OCI-LY7 (cell line): ENCODE measurements around the gene ASH1L. TPM values are rescaled to one million over a fixed set of nuclear protein-coding genes. Genes with fewer than 3 reads are reported as not detected.

Source experiments
- BruUV-seq: library from RNA; stranded (reverse); fragments of 400-500 nt; replicated peaks from 2 replicates; lab custom pipeline; 2021; lab: Mats Ljungman, UMichigan
- CTCF ChIA-PET: fragments of 300-600 bp; sonication (Branson Sonifier 250); formaldehyde crosslinking; loops from one replicate; lab custom pipeline; 2022; ENCODE audit warnings: antibody characterized with exemption; ENCODE audit not compliant: unreplicated experiment; lab: Charles Lee
- POLR2A ChIA-PET: fragments of 300-600 bp; sonication (Branson Sonifier 250); formaldehyde crosslinking; loops from one replicate; lab custom pipeline; 2022; ENCODE audit warnings: antibody characterized with exemption; lab: Charles Lee
- DNase-seq: peaks from one replicate; pipeline ENCODE4 v3.0.0-alpha.2; 2015; ENCODE audit warnings: low spot score
- H2AFZ ChIP-seq: fragments of 200-600 bp; sonication (generic), shearing (Covaris generic); 2 replicates; pipeline ENCODE4 v1.6.1; 2014; ENCODE audit warnings: mild to moderate bottlenecking, antibody characterized with exemption, low read length, moderate library complexity
- H3K27ac ChIP-seq: fragments of 200-600 bp; sonication (generic); 2 replicates; pipeline ENCODE4 v1.5.1; 2014; ENCODE audit warnings: mixed run types, low read depth, mild to moderate bottlenecking, moderate library complexity, low read length, inconsistent platforms; ENCODE audit not compliant: poor library complexity, severe bottlenecking
- H3K36me3 ChIP-seq: fragments of 200-600 bp; sonication (generic); 2 replicates; pipeline ENCODE4 v1.6.1; 2014; ENCODE audit warnings: mild to moderate bottlenecking, antibody characterized with exemption, low read length, moderate library complexity, mixed read lengths; ENCODE audit not compliant: insufficient read depth
- H3K4me1 ChIP-seq: fragments of 200-600 bp; sonication (generic); 2 replicates; pipeline ENCODE4 v1.5.1; 2014; ENCODE audit warnings: mild to moderate bottlenecking, low read length; ENCODE audit not compliant: insufficient read depth, poor library complexity, severe bottlenecking
- H3K4me2 ChIP-seq: fragments of 200-600 bp; sonication (generic); 2 replicates; pipeline ENCODE4 v1.6.1; 2014; ENCODE audit warnings: mild to moderate bottlenecking, low read length
- H3K4me3 ChIP-seq: fragments of 200-600 bp; sonication (generic); 2 replicates; pipeline ENCODE4 v1.5.1; 2014; ENCODE audit warnings: mild to moderate bottlenecking, low read depth, low read length; ENCODE audit not compliant: poor library complexity, severe bottlenecking
- H3K79me2 ChIP-seq: fragments of 200-600 bp; sonication (generic); 2 replicates; pipeline ENCODE4 v1.6.1; 2016; ENCODE audit warnings: low read depth, mild to moderate bottlenecking, low read length, moderate library complexity, mixed read lengths; ENCODE audit not compliant: insufficient read depth
- H3K9me2 ChIP-seq: fragments of 200-600 bp; sonication (generic); 2 replicates; pipeline ENCODE4 v1.6.1; 2016; ENCODE audit warnings: mild to moderate bottlenecking, low read length, mixed read lengths; ENCODE audit not compliant: insufficient read depth
- H3K9me3 ChIP-seq: fragments of 200-600 bp; sonication (generic); 2 replicates; pipeline ENCODE4 v1.6.1; 2014; ENCODE audit warnings: mild to moderate bottlenecking, mixed run types, low read length, mixed read lengths
- H4K20me1 ChIP-seq: fragments of 200-600 bp; sonication (generic); 2 replicates; pipeline ENCODE4 v1.6.1; 2014; ENCODE audit warnings: mild to moderate bottlenecking, antibody characterized with exemption, low read length, moderate library complexity, mixed read lengths; ENCODE audit not compliant: insufficient read depth
- CTCF ChIP-seq: fragments of 200-600 bp; sonication (generic); conservative IDR thresholded peaks from 2 replicates; pipeline ENCODE4 v1.5.1; 2014; ENCODE audit warnings: mild to moderate bottlenecking, antibody characterized with exemption, low read length, moderate library complexity, mixed read lengths
- EZH2phosphoT487 ChIP-seq: fragments of 200-600 bp; sonication (generic); IDR thresholded peaks from 2 replicates; pipeline ENCODE4 v1.6.1; 2018; ENCODE audit warnings: low read depth, borderline replicate concordance, mild to moderate bottlenecking, mixed run types, antibody characterized with exemption, low read length, moderate library complexity, mixed read lengths
- intact Hi-C: fragments of 100-400 bp; cut with micrococcal nuclease; formaldehyde crosslinking; loops from one replicate; pipeline ENCODE4 v1.10.0; 2022; ENCODE audit not compliant: unreplicated experiment
- total RNA-seq, 2 experiments: library from RNA; depleted of rRNA in 1 of 2; stranded (reverse); fragments of >200 nt in 1 of 2; shearing (Covaris generic) in 1 of 2; gene quantifications; 2 replicates each; pipeline ENCODE4 v1.2.3, GENCODE V29; 2014 to 2022

The ASH1L gene
- total RNA-seq, 2 experiments from 2014 or later, result 33.2 to 49.6 TPM

- ChIA-PET CTCF (no interaction called here), POLR2A (no interaction called here)
- DNase-seq, result no peak
- peaks cover 54% of the 10 kb centered on the region for H3K36me3 ChIP-seq
- no peak overlapping the region for H2AFZ ChIP-seq
- TF ChIP-seq CTCF, result no peak
- no peak for TF ChIP-seq EZH2phosphoT487
- intact Hi-C loops, result loop anchor here (5.0 kb wide), 1 partner anchor 143 kb away; no protein-coding TSS in a partner anchor
- no peaks in the 10 kb centered on the region for H3K9me2 ChIP-seq
- no peak overlapping the region for H3K4me3 ChIP-seq
- H3K4me2 ChIP-seq, result no peak overlapping the region; the same call in 1 of the 2 replicates
- no peak overlapping the region for H3K27ac ChIP-seq
- no peaks in the 10 kb centered on the region; the same call in 1 of the 2 replicates for H4K20me1 ChIP-seq
- no TSS peak for BruUV-seq
- H3K79me2 ChIP-seq, result no peaks in the 10 kb centered on the region
- H3K4me1 ChIP-seq, result peaks cover 27% of the 10 kb centered on the region
- no peaks in the 10 kb centered on the region for H3K9me3 ChIP-seq
Observed at GRCh38 chr1:155320252-155320651, 242.4 kb downstream of the ASH1L start.

- no peak overlapping the region for H3K27ac ChIP-seq
- no peaks in the 10 kb centered on the region; the same call in 1 of the 2 replicates for H4K20me1 ChIP-seq
- H3K4me1 ChIP-seq, result peaks cover 25% of the 10 kb centered on the region
- TF ChIP-seq EZH2phosphoT487 (no peak), CTCF (no peak)
- H3K9me3 ChIP-seq, result no peaks in the 10 kb centered on the region
- H3K4me2 ChIP-seq, result no peak overlapping the region
- H3K4me3 ChIP-seq, result no peak overlapping the region
- no peaks in the 10 kb centered on the region for H3K9me2 ChIP-seq
- peaks cover 61% of the 10 kb centered on the region for H3K36me3 ChIP-seq
- ChIA-PET CTCF (no interaction called here), POLR2A (no interaction called here)
- no TSS peak for BruUV-seq
- intact Hi-C loops, result no loop called here
- no peaks in the 10 kb centered on the region for H3K79me2 ChIP-seq
- no peak for DNase-seq
- no peak overlapping the region for H2AFZ ChIP-seq
Observed at GRCh38 chr1:155319536-155319935, 243.1 kb downstream of the ASH1L start.

- TF ChIP-seq CTCF, result no peak
- TF ChIP-seq EZH2phosphoT487, result no peak
- intact Hi-C loops, result no loop called here
- Histone ChIP-seq H3K9me3 (no peaks in the 10 kb centered on the region), H3K79me2 (no peaks in the 10 kb centered on the region), H2AFZ (no peak overlapping the region), H3K4me3 (no peak overlapping the region), H3K9me2 (no peaks in the 10 kb centered on the region), H3K36me3 (peaks cover 75% of the 10 kb centered on the region), H3K4me2 (no peak overlapping the region), H3K4me1 (peaks cover 23% of the 10 kb centered on the region), H3K27ac (no peak overlapping the region), H4K20me1 (no peaks in the 10 kb centered on the region; the same call in 1 of the 2 replicates)
- ChIA-PET POLR2A (no interaction called here), CTCF (no interaction called here)
- no peak for DNase-seq
- BruUV-seq, result no TSS peak
Observed at GRCh38 chr1:155318082-155318481, 244.5 kb downstream of the ASH1L start.
